Mammary epithelial cell (primary cell): ENCODE measurements around the gene NEGR1.

Experiments
- EZH2 ChIP-seq: IDR thresholded peaks from 2 replicates; pipeline ENCODE4 v1.6.1; 2012; ENCODE audit warnings: low read length, inconsistent platforms, borderline replicate concordance
- TF ChIP-seq, protein P1 (sequence below), 2 donors: IDR thresholded peaks in 1 of 2; conservative IDR thresholded peaks in 1 of 2; 2 replicates each; pipeline ENCODE4 v1.5.1; 2011 to 2012; ENCODE audit warnings: inconsistent platforms in 2 of 2, low read length in 2 of 2, mild to moderate bottlenecking in 2 of 2, control low read depth in 1 of 2, low read depth in 1 of 2; ENCODE audit not compliant: insufficient read depth in 1 of 2; ENCODE audit errors: extremely low read depth in 1 of 2

- TF ChIP-seq, protein P1, sequence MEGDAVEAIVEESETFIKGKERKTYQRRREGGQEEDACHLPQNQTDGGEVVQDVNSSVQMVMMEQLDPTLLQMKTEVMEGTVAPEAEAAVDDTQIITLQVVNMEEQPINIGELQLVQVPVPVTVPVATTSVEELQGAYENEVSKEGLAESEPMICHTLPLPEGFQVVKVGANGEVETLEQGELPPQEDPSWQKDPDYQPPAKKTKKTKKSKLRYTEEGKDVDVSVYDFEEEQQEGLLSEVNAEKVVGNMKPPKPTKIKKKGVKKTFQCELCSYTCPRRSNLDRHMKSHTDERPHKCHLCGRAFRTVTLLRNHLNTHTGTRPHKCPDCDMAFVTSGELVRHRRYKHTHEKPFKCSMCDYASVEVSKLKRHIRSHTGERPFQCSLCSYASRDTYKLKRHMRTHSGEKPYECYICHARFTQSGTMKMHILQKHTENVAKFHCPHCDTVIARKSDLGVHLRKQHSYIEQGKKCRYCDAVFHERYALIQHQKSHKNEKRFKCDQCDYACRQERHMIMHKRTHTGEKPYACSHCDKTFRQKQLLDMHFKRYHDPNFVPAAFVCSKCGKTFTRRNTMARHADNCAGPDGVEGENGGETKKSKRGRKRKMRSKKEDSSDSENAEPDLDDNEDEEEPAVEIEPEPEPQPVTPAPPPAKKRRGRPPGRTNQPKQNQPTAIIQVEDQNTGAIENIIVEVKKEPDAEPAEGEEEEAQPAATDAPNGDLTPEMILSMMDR (conservative IDR thresholded peaks at IDR 0.05 in 1 of 2, IDR thresholded peaks at IDR 0.05 in 1 of 2; ENCODE audit: extremely low read depth in 1 of 2, insufficient read depth in 1 of 2, low read depth in 1 of 2, low read length in 2 of 2), result peak; percentile 53 to 72
- no peak for TF ChIP-seq EZH2
Measured at GRCh38 chr1:72186733-72187307, 95.5 kb downstream of the NEGR1 start.
